Fibroblast of lung (primary cell): ENCODE measurements around the gene TMEM250.

ENCODE experiments used
- EZH2 ChIP-seq: IDR thresholded peaks from 2 replicates; pipeline ENCODE4 v1.5.1; 2012; ENCODE audit warnings: low read length, control low read depth, mild to moderate bottlenecking; ENCODE audit errors: missing control alignments
- TF ChIP-seq, protein P1 (sequence below), 2 donors: IDR thresholded peaks in 1 of 2; conservative IDR thresholded peaks in 1 of 2; 1 replicate in 1 of 2; 2 replicates in 1 of 2; pipeline ENCODE4 v1.5.1; 2011 to 2012; ENCODE audit warnings: low read length in 2 of 2, control low read depth in 1 of 2, inconsistent platforms in 1 of 2, low read depth in 1 of 2, mild to moderate bottlenecking in 1 of 2

DNA sequence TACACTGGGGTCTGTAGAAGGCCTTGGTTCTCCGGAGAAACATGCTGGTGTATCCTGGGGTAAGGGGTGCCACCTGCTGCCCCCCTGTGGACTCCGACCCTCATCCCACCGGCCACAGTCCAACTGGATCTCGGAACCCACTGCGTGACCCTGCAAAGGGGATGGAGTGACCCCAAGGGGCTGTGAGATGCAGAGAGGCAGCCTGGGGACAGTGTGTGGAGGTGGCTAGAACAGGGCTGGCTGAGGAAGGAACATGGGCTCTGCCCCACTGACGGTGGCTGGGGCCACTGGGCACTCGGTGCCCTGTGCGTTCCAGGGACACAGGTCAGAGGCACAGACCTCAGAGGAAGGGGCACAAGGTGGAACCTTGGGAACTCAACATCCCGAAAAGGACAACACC lies 25.9 kb downstream of the TMEM250 start:
- TF ChIP-seq, protein P1, sequence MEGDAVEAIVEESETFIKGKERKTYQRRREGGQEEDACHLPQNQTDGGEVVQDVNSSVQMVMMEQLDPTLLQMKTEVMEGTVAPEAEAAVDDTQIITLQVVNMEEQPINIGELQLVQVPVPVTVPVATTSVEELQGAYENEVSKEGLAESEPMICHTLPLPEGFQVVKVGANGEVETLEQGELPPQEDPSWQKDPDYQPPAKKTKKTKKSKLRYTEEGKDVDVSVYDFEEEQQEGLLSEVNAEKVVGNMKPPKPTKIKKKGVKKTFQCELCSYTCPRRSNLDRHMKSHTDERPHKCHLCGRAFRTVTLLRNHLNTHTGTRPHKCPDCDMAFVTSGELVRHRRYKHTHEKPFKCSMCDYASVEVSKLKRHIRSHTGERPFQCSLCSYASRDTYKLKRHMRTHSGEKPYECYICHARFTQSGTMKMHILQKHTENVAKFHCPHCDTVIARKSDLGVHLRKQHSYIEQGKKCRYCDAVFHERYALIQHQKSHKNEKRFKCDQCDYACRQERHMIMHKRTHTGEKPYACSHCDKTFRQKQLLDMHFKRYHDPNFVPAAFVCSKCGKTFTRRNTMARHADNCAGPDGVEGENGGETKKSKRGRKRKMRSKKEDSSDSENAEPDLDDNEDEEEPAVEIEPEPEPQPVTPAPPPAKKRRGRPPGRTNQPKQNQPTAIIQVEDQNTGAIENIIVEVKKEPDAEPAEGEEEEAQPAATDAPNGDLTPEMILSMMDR (conservative IDR thresholded peaks at IDR 0.05 in 1 of 2, IDR thresholded peaks at IDR 0.05 in 1 of 2; ENCODE audit: low read depth in 1 of 2, low read length in 2 of 2), result no peak
- no peak for TF ChIP-seq EZH2
